KOPT-K1 (cell line): ENCODE results near the gene TSPAN13.

Experiments used
- H3K27ac ChIP-seq: fragments of 200-600 bp; sonication (generic); 2 replicates; pipeline ENCODE4 v1.5.1; 2016; ENCODE audit warnings: antibody characterized with exemption, mild to moderate bottlenecking, low read depth, low read length; ENCODE audit not compliant: poor library complexity, severe bottlenecking
- H3K36me3 ChIP-seq: fragments of 200-600 bp; sonication (generic); 2 replicates; pipeline ENCODE4 v1.5.1; 2017; ENCODE audit warnings: antibody characterized with exemption, mild to moderate bottlenecking, low read length, moderate library complexity; ENCODE audit not compliant: insufficient read depth
- H3K9me3 ChIP-seq: fragments of 200-600 bp; sonication (generic); 2 replicates; pipeline ENCODE4 v1.5.1; 2017; ENCODE audit warnings: antibody characterized with exemption, low read length, mild to moderate bottlenecking; ENCODE audit not compliant: insufficient read depth, poor library complexity, severe bottlenecking

Gene TSPAN13

GRCh38 chr7:16732828-16733227 lies 20.7 kb upstream of the TSPAN13 start:
- H3K27ac ChIP-seq, result no peak overlapping the region
- H3K36me3 ChIP-seq, result no peaks in the 10 kb centered on the region
- no peaks in the 10 kb centered on the region for H3K9me3 ChIP-seq

DNA sequence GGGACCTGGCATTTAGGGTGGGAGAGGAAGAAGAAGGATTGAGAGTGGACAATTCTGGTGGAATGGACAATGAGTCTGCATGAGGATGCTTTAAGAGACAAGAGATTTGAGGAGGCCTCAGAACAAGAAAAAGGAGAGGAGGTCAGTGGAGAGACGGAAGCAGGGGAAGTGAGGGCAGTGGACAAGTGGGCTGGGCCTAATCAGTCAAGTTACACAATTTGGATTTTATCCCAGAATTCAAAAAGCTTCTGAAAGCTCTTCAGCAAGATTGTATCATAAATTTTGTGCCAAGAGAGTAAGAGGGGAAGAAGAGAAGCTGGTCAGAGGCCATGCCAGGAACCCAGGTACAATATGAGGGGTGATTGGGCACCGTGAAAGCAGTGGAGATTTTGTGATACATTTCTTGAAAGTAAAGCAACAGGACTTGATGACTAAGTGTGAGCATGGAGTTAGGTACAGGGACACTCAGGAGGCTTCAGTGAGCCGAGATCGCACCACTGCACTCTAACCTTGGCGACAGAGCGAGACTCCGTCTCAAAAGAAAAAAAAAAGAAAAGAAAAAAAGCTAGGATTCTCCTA lies 19.3 kb upstream of the TSPAN13 start:
- Histone ChIP-seq H3K36me3 (no peaks in the 10 kb centered on the region), H3K9me3 (no peaks in the 10 kb centered on the region), H3K27ac (peak overlapping the region; percentile 22)

DNA sequence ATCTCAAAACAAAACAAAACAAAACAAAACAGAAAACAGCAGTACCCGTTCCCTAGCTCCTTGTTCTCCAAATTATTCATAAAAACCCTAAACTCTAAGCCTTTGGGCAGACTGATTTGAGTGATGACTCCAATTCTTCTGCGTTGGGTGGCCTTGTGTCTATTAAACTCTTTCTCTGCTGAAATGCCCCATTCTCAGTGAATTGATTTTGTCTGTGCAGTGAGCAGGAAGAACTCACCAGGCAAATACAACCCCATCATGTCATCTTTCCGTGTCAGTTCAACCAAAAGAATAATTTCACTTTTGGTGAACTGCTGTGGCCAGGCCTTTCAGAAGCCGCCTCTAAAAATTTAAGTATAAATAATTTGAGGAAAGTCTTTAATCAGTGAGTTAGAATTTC lies 18.5 kb upstream of the TSPAN13 start:
- Histone ChIP-seq H3K9me3 (no peaks in the 10 kb centered on the region), H3K36me3 (no peaks in the 10 kb centered on the region), H3K27ac (peak overlapping the region; percentile 22)

DNA sequence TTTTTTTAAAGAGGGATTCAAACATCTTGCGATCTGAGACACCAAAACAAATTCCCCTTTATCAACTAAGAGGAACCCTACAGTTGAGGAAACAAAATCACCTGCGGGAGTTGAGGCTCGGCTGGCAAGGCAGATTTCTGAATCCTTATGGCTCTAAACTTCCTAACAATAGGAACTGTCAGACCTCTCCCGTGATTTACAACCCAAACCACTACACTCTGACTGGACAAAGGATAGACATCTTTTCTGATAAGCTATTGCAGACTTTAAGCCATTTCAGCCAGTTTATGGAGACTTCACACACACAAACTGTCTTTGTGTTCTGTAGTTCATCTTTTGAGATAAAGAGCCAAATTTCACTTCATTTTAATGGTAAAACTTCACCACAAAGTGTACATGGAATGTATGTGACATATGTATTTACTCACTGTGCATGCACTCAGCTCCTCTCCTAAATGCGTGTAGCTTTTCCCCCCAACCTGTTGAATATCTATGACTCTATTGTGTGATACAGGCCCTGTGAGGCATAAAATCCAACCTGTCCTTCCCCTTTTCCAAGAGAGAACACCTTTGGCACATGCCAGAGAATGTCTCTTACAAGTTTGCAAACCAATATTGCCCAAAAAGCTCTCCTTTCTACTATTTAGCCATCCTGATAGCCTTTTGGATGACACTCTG lies 15.4 kb upstream of the TSPAN13 start:
- H3K36me3 ChIP-seq, result no peaks in the 10 kb centered on the region

GRCh38 chr7:16739863-16740622 lies 13.5 kb upstream of the TSPAN13 start:
- H3K9me3 ChIP-seq, result no peaks in the 10 kb centered on the region
- H3K36me3 ChIP-seq, result no peaks in the 10 kb centered on the region
- no peak overlapping the region for H3K27ac ChIP-seq

More for the DNA sequence above, 15.4 kb upstream of the TSPAN13 start:
- Histone ChIP-seq H3K9me3 (no peaks in the 10 kb centered on the region), H3K27ac (no peak overlapping the region)

GRCh38 chr7:16740623-16740953 lies 13.0 kb upstream of the TSPAN13 start:
- Histone ChIP-seq H3K36me3 (no peaks in the 10 kb centered on the region), H3K9me3 (no peaks in the 10 kb centered on the region), H3K27ac (no peak overlapping the region)

DNA sequence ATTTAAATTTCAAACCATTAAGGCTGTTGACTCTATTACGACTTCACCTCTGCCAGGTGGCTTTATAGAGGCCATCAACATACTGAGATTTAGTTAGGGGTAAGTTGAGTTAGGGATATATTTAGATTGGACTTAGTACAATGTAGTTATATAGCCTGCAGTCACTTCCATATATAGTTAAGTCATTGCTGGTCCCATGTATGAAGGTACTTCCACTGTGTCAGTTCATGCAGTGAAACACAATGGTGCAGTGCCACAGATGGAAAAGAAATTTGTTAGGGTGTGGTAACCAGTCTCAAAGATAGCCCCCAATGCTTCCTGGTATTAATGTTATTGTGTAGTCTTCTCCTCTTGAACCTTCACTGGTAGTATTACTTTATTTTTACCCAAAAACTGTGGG lies 12.6 kb upstream of the TSPAN13 start:
- Histone ChIP-seq H3K27ac (no peak overlapping the region), H3K9me3 (no peaks in the 10 kb centered on the region), H3K36me3 (no peaks in the 10 kb centered on the region)

- H3K9me3 ChIP-seq, result no peaks in the 10 kb centered on the region
These were observed 11.9 kb upstream of the TSPAN13 start for GRCh38 chr7:16741676-16742075.

GRCh38 chr7:16742547-16742946 lies 11.0 kb upstream of the TSPAN13 start:
- Histone ChIP-seq H3K9me3 (no peaks in the 10 kb centered on the region), H3K27ac (no peak overlapping the region), H3K36me3 (no peaks in the 10 kb centered on the region)

More at GRCh38 chr7:16741676-16742075, 11.9 kb upstream of the TSPAN13 start:
- H3K27ac ChIP-seq, result no peak overlapping the region
- no peaks in the 10 kb centered on the region for H3K36me3 ChIP-seq

DNA sequence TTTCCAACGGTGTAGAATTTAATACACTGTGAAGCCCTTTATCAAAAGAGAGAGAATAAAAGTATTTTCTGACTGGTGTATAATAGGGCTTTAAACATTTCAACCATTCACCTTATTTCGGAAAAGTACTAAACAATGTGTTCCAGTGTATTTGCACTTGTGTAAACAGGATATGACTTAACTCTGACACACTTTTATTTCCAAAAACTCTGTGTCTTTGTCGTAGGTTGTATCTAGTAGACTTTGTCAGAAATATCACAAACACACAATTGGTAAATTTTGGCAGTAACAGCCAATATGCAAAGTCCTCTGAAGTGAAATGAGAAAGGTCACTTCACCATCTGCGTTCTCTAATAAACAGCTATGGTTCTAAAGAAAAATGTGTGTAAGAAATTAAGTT lies 10.3 kb upstream of the TSPAN13 start:
- no peaks in the 10 kb centered on the region for H3K9me3 ChIP-seq
- no peaks in the 10 kb centered on the region for H3K36me3 ChIP-seq
- no peak overlapping the region for H3K27ac ChIP-seq

GRCh38 chr7:16744518-16745250 lies 8.9 kb upstream of the TSPAN13 start:
- Histone ChIP-seq H3K36me3 (no peaks in the 10 kb centered on the region), H3K9me3 (no peaks in the 10 kb centered on the region), H3K27ac (no peak overlapping the region)

GRCh38 chr7:16745645-16746044 lies 7.9 kb upstream of the TSPAN13 start:
- H3K36me3 ChIP-seq, result no peaks in the 10 kb centered on the region
- H3K27ac ChIP-seq, result no peak overlapping the region
- H3K9me3 ChIP-seq, result no peaks in the 10 kb centered on the region

DNA sequence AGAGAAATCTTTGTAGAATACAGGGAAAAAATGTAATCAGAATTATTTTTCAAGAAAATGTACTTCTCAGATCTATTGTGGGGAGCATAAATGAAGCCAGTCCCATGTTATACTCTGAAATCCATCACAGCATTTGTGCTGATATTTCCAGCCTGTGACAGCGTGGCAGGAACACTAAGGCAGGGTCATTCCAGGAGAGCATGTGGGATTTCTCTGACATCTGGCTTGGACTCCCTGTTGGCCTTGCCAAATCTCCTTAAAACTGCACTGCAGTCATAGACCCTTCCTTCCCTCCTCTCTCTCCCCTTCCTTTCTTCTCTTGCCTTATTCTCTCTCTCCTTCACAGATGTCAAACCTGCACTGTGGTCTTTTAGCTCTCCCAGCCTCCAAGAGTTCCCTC lies 6.5 kb upstream of the TSPAN13 start:
- Histone ChIP-seq H3K36me3 (no peaks in the 10 kb centered on the region), H3K27ac (no peak overlapping the region), H3K9me3 (no peaks in the 10 kb centered on the region)

DNA sequence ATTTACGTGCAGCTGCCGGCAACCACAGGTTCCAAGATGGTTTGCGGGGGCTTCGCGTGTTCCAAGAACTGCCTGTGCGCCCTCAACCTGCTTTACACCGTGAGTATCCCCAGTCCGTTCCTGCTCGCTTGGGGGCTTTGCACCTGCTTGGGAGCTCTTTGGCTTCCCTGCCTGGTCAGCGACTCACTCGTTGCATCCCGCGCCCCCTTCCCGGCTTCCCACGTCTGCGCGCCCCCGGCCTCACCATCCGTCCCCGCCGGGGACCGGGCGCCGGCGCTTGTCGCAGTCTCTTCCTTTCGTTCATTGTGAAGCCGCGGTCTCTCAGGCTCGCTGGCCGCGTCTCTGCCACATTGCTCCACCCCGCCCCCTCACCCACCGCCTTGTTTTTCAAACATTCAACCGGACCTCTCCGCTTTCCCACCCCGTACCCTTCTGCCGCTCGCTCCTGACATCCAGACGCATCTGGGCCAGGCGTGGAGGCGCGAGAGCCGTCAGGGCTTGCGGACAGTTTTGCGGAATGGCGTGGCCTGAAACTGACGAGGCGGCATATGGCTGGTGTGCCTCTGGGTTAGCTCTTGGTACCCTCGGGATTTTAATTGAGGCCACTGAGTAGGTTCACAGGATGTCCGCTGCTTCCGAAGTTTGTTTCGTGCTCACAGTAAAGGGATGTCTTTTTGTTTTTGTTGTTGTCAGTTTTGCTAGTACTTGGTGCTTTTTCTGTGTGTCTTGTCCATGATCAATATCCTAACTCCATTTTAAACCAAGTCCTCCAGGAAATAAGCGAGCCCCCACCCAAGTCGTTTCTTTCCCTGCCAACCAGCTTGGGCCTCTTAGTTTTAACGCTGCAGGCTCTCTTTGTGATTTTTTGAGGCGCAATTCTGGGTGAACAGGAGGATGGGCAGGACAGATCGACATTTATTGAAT lies 639 bp downstream of the TSPAN13 start:
- H3K36me3 ChIP-seq, result no peaks in the 10 kb centered on the region
- H3K27ac ChIP-seq, result peak overlapping the region; percentile 55
- H3K9me3 ChIP-seq, result peaks cover 7% of the 10 kb centered on the region
